Breast epithelium (tissue), 4 donors: ENCODE measurements around the gene ZSCAN16. TPM values are rescaled to one million over a fixed set of nuclear protein-coding genes. Genes with fewer than 3 reads are reported as not detected.

ENCODE experiments used
- DNase-seq, 2 donors: peaks; one replicate each; pipeline ENCODE4 v3.0.0-alpha.2; 2019; ENCODE audit warnings: low spot score in 2 of 2
- H3K27ac ChIP-seq, 2 donors: fragments of 200-600 bp; sonication (generic) in 1 of 2; one replicate each; pipeline ENCODE4 v1.5.1; 2016 to 2019; ENCODE audit warnings: mild to moderate bottlenecking in 1 of 2
- H3K27me3 ChIP-seq, 2 donors: fragments of 200-600 bp; sonication (generic) in 1 of 2; one replicate each; pipeline versions ENCODE4 v1.5.1 to v1.6.0; 2017 to 2019; ENCODE audit warnings: control low read depth in 1 of 2, mild to moderate bottlenecking in 1 of 2
- H3K36me3 ChIP-seq: fragments of 200-600 bp; one replicate; pipeline ENCODE4 v1.5.1; 2019
- H3K4me1 ChIP-seq, 2 donors: fragments of 200-600 bp; sonication (generic); one replicate each; pipeline ENCODE4 v1.5.1; 2016 to 2019; ENCODE audit warnings: control low read depth in 1 of 2
- H3K4me3 ChIP-seq, 3 donors: fragments of 200-600 bp; sonication (generic); 1 replicate in 2 of 3; 2 replicates in 1 of 3; pipeline ENCODE4 v1.5.1; 2016 to 2019; ENCODE audit warnings: mild to moderate bottlenecking in 3 of 3, moderate library complexity in 2 of 3
- H3K9me3 ChIP-seq, 2 donors: fragments of 200-600 bp; sonication (generic) in 1 of 2; one replicate each; pipeline ENCODE4 v1.5.1; 2016 to 2019; ENCODE audit warnings: control low read depth in 1 of 2
- CTCF ChIP-seq, 3 donors: fragments of 450-650 bp; IDR thresholded peaks; one replicate each; pipeline ENCODE4 v1.5.1; 2016 to 2017; ENCODE audit warnings: antibody characterized with exemption in 3 of 3, mild to moderate bottlenecking in 3 of 3, moderate library complexity in 3 of 3
- POLR2A ChIP-seq: fragments of 450-650 bp; IDR thresholded peaks from one replicate; pipeline ENCODE4 v1.6.1; 2016; ENCODE audit warnings: antibody characterized with exemption, mild to moderate bottlenecking, moderate library complexity
- POLR2AphosphoS5 ChIP-seq, 3 donors: sonication (generic); formaldehyde crosslinking; IDR thresholded peaks; one replicate each; pipeline ENCODE4 v1.6.1; 2017; ENCODE audit warnings: antibody characterized with exemption in 3 of 3
- intact Hi-C: fragments of 100-400 bp; cut with DNase I; formaldehyde crosslinking; loops from one replicate; pipeline ENCODE4 v1.15.1; 2023; ENCODE audit warnings: low total_unique reads
- total RNA-seq, 3 donors: library from RNA; depleted of rRNA; stranded (reverse); fragments of >200 nt; gene quantifications; one replicate each; pipeline ENCODE4 v1.1.0, GENCODE V29; 2016

ZSCAN16 gene
- total RNA-seq, 3 donors from 2014 or later = 2.7 to 9.8 (median 9.7) TPM

GRCh38 chr6:28104392-28105244 lies 19.8 kb upstream of the ZSCAN16 start:
- H3K9me3 ChIP-seq = no peaks in the 10 kb centered on the region
- DNase-seq = peak; percentile 71 to 80

GRCh38 chr6:28105245-28105639 lies 19.2 kb upstream of the ZSCAN16 start:
- H3K27ac ChIP-seq = peak overlapping the region; percentile 91 to 95
- H3K4me3 ChIP-seq = peak overlapping the region; percentile 73 to 85 (median 80)

More at GRCh38 chr6:28104392-28105244, 19.8 kb upstream of the ZSCAN16 start:
- Histone ChIP-seq H3K27me3 (no peaks in the 10 kb centered on the region), H3K4me1 (no peaks in the 10 kb centered on the region), H3K4me3 (peak overlapping the region; percentile 73 to 85 (median 80)), H3K27ac (peak overlapping the region; percentile 91 to 95), H3K36me3 (no peaks in the 10 kb centered on the region)
- peak; percentile 47 for TF ChIP-seq POLR2A
- peak; percentile 60 to 81 (median 79) for TF ChIP-seq CTCF (IDR thresholded peaks at IDR 0.05)
- peak; percentile 18 to 67 (median 57) for TF ChIP-seq POLR2AphosphoS5 (IDR thresholded peaks at IDR 0.05)
- intact Hi-C loops = no loop called here

GRCh38 chr6:28107506-28107905 lies 16.9 kb upstream of the ZSCAN16 start:
- no peak for DNase-seq
- Histone ChIP-seq H3K27me3 (no peaks in the 10 kb centered on the region), H3K4me3 (no peak overlapping the region), H3K36me3 (no peaks in the 10 kb centered on the region), H3K9me3 (no peaks in the 10 kb centered on the region), H3K27ac (no peak overlapping the region), H3K4me1 (no peaks in the 10 kb centered on the region)
- intact Hi-C loops = no loop called here
- TF ChIP-seq CTCF (IDR thresholded peaks at IDR 0.05) = no peak
- TF ChIP-seq POLR2A = no peak
- no peak for TF ChIP-seq POLR2AphosphoS5 (IDR thresholded peaks at IDR 0.05)

More at GRCh38 chr6:28105245-28105639, 19.2 kb upstream of the ZSCAN16 start:
- no peak for DNase-seq
- TF ChIP-seq POLR2A (no peak), POLR2AphosphoS5 (IDR thresholded peaks at IDR 0.05) (no peak), CTCF (IDR thresholded peaks at IDR 0.05) (no peak)
- no peaks in the 10 kb centered on the region for H3K9me3 ChIP-seq
- intact Hi-C loops = no loop called here
- no peaks in the 10 kb centered on the region for H3K27me3 ChIP-seq
- no peaks in the 10 kb centered on the region for H3K4me1 ChIP-seq
- no peaks in the 10 kb centered on the region for H3K36me3 ChIP-seq

DNA sequence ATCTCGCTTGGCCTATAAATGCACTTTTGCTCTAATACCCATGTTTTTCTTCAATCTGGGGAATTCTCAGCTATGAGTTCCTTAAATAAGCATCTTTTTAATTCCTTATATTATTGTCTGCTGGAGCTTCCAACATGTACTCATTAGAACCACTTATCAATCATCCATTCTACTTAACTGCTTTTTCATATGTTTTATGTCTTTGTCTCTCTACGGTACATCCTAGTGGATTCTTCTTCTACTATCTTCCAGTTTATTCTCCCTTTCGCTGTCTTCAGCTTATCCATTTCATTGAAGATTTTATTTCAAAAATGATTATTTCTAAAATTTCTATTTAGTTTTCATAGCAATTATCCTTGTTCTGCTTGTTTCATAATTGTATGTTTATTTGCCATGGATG lies 12.4 kb upstream of the ZSCAN16 start:
- Histone ChIP-seq H3K4me3 (no peak overlapping the region), H3K4me1 (no peaks in the 10 kb centered on the region), H3K27ac (no peak overlapping the region), H3K36me3 (no peaks in the 10 kb centered on the region), H3K27me3 (no peaks in the 10 kb centered on the region), H3K9me3 (no peaks in the 10 kb centered on the region)
- no peak for DNase-seq
- intact Hi-C loops = no loop called here
- no peak for TF ChIP-seq POLR2AphosphoS5 (IDR thresholded peaks at IDR 0.05)
- TF ChIP-seq POLR2A = no peak
- TF ChIP-seq CTCF (IDR thresholded peaks at IDR 0.05) = no peak

- no peaks in the 10 kb centered on the region for H3K9me3 ChIP-seq
- no peak overlapping the region for H3K27ac ChIP-seq
- no peak overlapping the region for H3K4me3 ChIP-seq
- intact Hi-C loops = no loop called here
- H3K4me1 ChIP-seq = no peaks in the 10 kb centered on the region
- H3K27me3 ChIP-seq = no peaks in the 10 kb centered on the region
- no peak for DNase-seq
- TF ChIP-seq POLR2AphosphoS5 (IDR thresholded peaks at IDR 0.05) (no peak), POLR2A (no peak), CTCF (IDR thresholded peaks at IDR 0.05) (no peak)
- H3K36me3 ChIP-seq = no peaks in the 10 kb centered on the region
Observed at GRCh38 chr6:28115799-28116198, 8.6 kb upstream of the ZSCAN16 start.
